Measurements from ENCODE around the gene WNK1. TPM values are rescaled to one million over a fixed set of nuclear protein-coding genes. Genes with fewer than 3 reads are reported as not detected.

WNK1 gene
- polyA plus RNA-seq, 1 donor (not counting 4 experiments of a cell fraction or from before 2014, with no cell fraction given), result 72.3 TPM

DNA sequence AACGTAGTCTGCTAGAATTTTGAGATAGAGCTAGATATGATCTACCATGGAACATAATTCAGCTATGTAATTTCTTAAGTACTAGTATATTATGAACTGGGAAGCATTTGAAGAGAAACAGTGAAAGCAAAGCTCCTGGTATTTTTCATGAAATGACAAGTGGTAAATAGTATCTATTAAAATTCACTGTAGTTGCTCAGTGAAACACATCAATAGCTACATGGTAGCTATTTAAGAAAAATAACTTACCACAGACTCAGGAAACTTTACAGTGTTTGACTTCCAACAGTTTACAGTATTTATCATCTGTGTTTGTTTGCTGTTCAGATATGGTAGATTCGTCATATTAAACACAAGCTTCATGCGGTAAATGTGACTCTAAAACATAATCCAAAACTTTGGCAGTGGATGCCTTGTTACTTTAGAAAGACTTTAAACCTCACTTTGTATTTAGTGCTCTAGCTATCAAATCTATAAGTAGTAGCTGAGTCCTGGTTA lies 25.2 kb downstream of the WNK1 start:
- no peak overlapping the region for H3K4me2 ChIP-seq (ENCODE audit: control insufficient read depth, extremely low read depth, insufficient read depth, low read depth, low read length)
- H3K9me3 ChIP-seq (ENCODE audit: control insufficient read depth, low read depth, low read length), result no peaks in the 10 kb centered on the region
- dilution Hi-C loops (cut with MboI; ENCODE audit: extremely low pct_ligation_motif_present, low sequenced_read_pairs), result no loop called here
- peaks cover 14% of the 10 kb centered on the region for H3K4me1 ChIP-seq (ENCODE audit: control insufficient read depth, extremely low read depth, insufficient read depth, low read length)
- H3K9me1 ChIP-seq (ENCODE audit: control insufficient read depth, extremely low read depth, insufficient read depth, low read length), result no peaks in the 10 kb centered on the region
- DNase-seq (ENCODE audit: low read depth, low spot score), result no peak
- H3K36me3 ChIP-seq (ENCODE audit: control insufficient read depth in 2 of 2, extremely low read depth in 1 of 2, insufficient read depth in 2 of 2, low read length in 2 of 2), result peaks cover 0 to 2% of the 10 kb centered on the region in 2 experiments
- H3K4me3 ChIP-seq (ENCODE audit: control insufficient read depth in 2 of 3, extremely low read depth in 1 of 3, insufficient read depth in 2 of 3, low read depth in 1 of 3, low read length in 3 of 3), result no peak overlapping the region
- no peak overlapping the region for H3K27ac ChIP-seq (ENCODE audit: control insufficient read depth, insufficient read depth, low read length)
- no peaks in the 10 kb centered on the region for H4K20me1 ChIP-seq (ENCODE audit: control insufficient read depth, extremely low read depth, insufficient read depth, low read length)
- FAIRE-seq, result peak; percentile 5
- H3K27me3 ChIP-seq (ENCODE audit: control insufficient read depth, extremely low read depth, insufficient read depth, low read length), result no peaks in the 10 kb centered on the region
- H3K9ac ChIP-seq (ENCODE audit: control insufficient read depth, extremely low read depth, insufficient read depth, low read length), result no peak overlapping the region
- TF ChIP-seq, protein P1, sequence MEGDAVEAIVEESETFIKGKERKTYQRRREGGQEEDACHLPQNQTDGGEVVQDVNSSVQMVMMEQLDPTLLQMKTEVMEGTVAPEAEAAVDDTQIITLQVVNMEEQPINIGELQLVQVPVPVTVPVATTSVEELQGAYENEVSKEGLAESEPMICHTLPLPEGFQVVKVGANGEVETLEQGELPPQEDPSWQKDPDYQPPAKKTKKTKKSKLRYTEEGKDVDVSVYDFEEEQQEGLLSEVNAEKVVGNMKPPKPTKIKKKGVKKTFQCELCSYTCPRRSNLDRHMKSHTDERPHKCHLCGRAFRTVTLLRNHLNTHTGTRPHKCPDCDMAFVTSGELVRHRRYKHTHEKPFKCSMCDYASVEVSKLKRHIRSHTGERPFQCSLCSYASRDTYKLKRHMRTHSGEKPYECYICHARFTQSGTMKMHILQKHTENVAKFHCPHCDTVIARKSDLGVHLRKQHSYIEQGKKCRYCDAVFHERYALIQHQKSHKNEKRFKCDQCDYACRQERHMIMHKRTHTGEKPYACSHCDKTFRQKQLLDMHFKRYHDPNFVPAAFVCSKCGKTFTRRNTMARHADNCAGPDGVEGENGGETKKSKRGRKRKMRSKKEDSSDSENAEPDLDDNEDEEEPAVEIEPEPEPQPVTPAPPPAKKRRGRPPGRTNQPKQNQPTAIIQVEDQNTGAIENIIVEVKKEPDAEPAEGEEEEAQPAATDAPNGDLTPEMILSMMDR (optimal IDR thresholded peaks at IDR 0.05 in 1 of 3, IDR thresholded peaks at IDR 0.05 in 1 of 3, conservative IDR thresholded peaks at IDR 0.05 in 1 of 3; ENCODE audit: extremely low read depth in 1 of 3, insufficient read depth in 2 of 3, low read length in 3 of 3), result no peak
- TF ChIP-seq EZH2 (IDR thresholded peaks at IDR 0.05; ENCODE audit: low read length), result no peak
- peaks cover 98% of the 10 kb centered on the region for H3K79me2 ChIP-seq (ENCODE audit: control insufficient read depth, insufficient read depth, low read length)
- H2AFZ ChIP-seq (ENCODE audit: control insufficient read depth, low read length), result no peak overlapping the region

DNA sequence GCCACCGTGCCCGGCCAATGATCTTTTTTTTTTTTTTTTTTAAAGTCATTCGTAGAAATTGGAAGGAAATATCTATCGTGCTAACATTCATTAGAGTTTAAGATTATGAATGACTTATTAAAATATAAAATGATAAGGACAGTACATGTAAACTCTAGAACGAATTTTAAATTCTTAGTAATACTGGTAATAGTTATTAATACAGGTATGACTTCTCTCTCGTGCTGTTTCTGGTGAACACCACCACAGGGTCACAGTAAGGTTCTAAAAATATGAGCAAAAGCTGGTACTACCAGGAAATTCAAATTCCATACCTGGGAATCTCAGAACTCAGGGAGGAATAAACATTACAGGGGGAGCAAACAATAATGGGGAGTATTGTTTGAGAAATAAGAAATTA lies 26.2 kb downstream of the WNK1 start:
- Histone ChIP-seq H3K4me2 (ENCODE audit: control insufficient read depth, extremely low read depth, insufficient read depth, low read depth, low read length) (peak overlapping the region; percentile 58), H3K9me3 (ENCODE audit: control insufficient read depth, low read depth, low read length) (no peaks in the 10 kb centered on the region), H4K20me1 (ENCODE audit: control insufficient read depth, extremely low read depth, insufficient read depth, low read length) (no peaks in the 10 kb centered on the region), H3K79me2 (ENCODE audit: control insufficient read depth, insufficient read depth, low read length) (peaks cover 97% of the 10 kb centered on the region), H3K36me3 (ENCODE audit: control insufficient read depth in 2 of 2, extremely low read depth in 1 of 2, insufficient read depth in 2 of 2, low read length in 2 of 2) (peaks cover 0 to 2% of the 10 kb centered on the region in 2 experiments), H3K9me1 (ENCODE audit: control insufficient read depth, extremely low read depth, insufficient read depth, low read length) (no peaks in the 10 kb centered on the region), H3K27me3 (ENCODE audit: control insufficient read depth, extremely low read depth, insufficient read depth, low read length) (no peaks in the 10 kb centered on the region), H2AFZ (ENCODE audit: control insufficient read depth, low read length) (no peak overlapping the region), H3K4me3 (ENCODE audit: control insufficient read depth in 2 of 3, extremely low read depth in 1 of 3, insufficient read depth in 2 of 3, low read depth in 1 of 3, low read length in 3 of 3) (no peak overlapping the region), H3K4me1 (ENCODE audit: control insufficient read depth, extremely low read depth, insufficient read depth, low read length) (peaks cover 14% of the 10 kb centered on the region), H3K9ac (ENCODE audit: control insufficient read depth, extremely low read depth, insufficient read depth, low read length) (no peak overlapping the region), H3K27ac (ENCODE audit: control insufficient read depth, insufficient read depth, low read length) (no peak overlapping the region)
- TF ChIP-seq, protein P1 (optimal IDR thresholded peaks at IDR 0.05 in 1 of 3, IDR thresholded peaks at IDR 0.05 in 1 of 3, conservative IDR thresholded peaks at IDR 0.05 in 1 of 3; ENCODE audit: extremely low read depth in 1 of 3, insufficient read depth in 2 of 3, low read length in 3 of 3), result no peak
- no peak for TF ChIP-seq EZH2 (IDR thresholded peaks at IDR 0.05; ENCODE audit: low read length)
- no peak for FAIRE-seq
- dilution Hi-C loops (cut with MboI; ENCODE audit: extremely low pct_ligation_motif_present, low sequenced_read_pairs), result no loop called here
- DNase-seq (ENCODE audit: low read depth, low spot score), result no peak

All from keratinocyte (primary cell).